ENCODE data around the gene TRPM3.

The TRPM3 gene

GRCh38 chr9:70816891-70817290, 304.5 kb downstream of the TRPM3 start:
- H3K36me3 ChIP-seq (ENCODE audit: insufficient read depth, low read length): no peaks in the 10 kb centered on the region
- no peak overlapping the region for H3K4me3 ChIP-seq (ENCODE audit: low read length)
- H3K4me2 ChIP-seq (ENCODE audit: low read length): no peak overlapping the region
- no peaks in the 10 kb centered on the region for H3K27me3 ChIP-seq (ENCODE audit: control insufficient read depth, insufficient read depth, low read length)
- no peaks in the 10 kb centered on the region for H3K9me3 ChIP-seq (replicated peaks; ENCODE audit: low read length)
- no peaks in the 10 kb centered on the region for H3K4me1 ChIP-seq (ENCODE audit: control insufficient read depth, insufficient read depth, low read length)
- no peak overlapping the region for H3K9ac ChIP-seq (ENCODE audit: low read depth, low read length)

GRCh38 chr9:70816316-70816715, 305.1 kb downstream of the TRPM3 start:
- Histone ChIP-seq H3K4me1 (ENCODE audit: control insufficient read depth, insufficient read depth, low read length) (no peaks in the 10 kb centered on the region), H3K4me2 (ENCODE audit: low read length) (no peak overlapping the region), H3K4me3 (ENCODE audit: low read length) (no peak overlapping the region), H3K27me3 (ENCODE audit: control insufficient read depth, insufficient read depth, low read length) (no peaks in the 10 kb centered on the region), H3K36me3 (ENCODE audit: insufficient read depth, low read length) (no peaks in the 10 kb centered on the region), H3K9me3 (replicated peaks; ENCODE audit: low read length) (no peaks in the 10 kb centered on the region), H3K9ac (ENCODE audit: low read depth, low read length) (no peak overlapping the region)

GRCh38 chr9:70814597-70814996, 306.8 kb downstream of the TRPM3 start:
- H3K4me3 ChIP-seq (ENCODE audit: low read length): no peak overlapping the region
- H3K36me3 ChIP-seq (ENCODE audit: insufficient read depth, low read length): no peaks in the 10 kb centered on the region
- H3K4me2 ChIP-seq (ENCODE audit: low read length): no peak overlapping the region
- no peaks in the 10 kb centered on the region for H3K4me1 ChIP-seq (ENCODE audit: control insufficient read depth, insufficient read depth, low read length)
- no peak overlapping the region for H3K9ac ChIP-seq (ENCODE audit: low read depth, low read length)
- no peaks in the 10 kb centered on the region for H3K9me3 ChIP-seq (replicated peaks; ENCODE audit: low read length)
- no peaks in the 10 kb centered on the region for H3K27me3 ChIP-seq (ENCODE audit: control insufficient read depth, insufficient read depth, low read length)

GRCh38 chr9:70813141-70813540, 308.3 kb downstream of the TRPM3 start:
- H3K36me3 ChIP-seq (ENCODE audit: insufficient read depth, low read length): no peaks in the 10 kb centered on the region
- H3K9me3 ChIP-seq (replicated peaks; ENCODE audit: low read length): no peaks in the 10 kb centered on the region
- no peaks in the 10 kb centered on the region for H3K27me3 ChIP-seq (ENCODE audit: control insufficient read depth, insufficient read depth, low read length)

GRCh38 chr9:70811638-70812037, 309.8 kb downstream of the TRPM3 start:
- Histone ChIP-seq H3K4me2 (ENCODE audit: low read length) (no peak overlapping the region), H3K9me3 (replicated peaks; ENCODE audit: low read length) (no peaks in the 10 kb centered on the region), H3K36me3 (ENCODE audit: insufficient read depth, low read length) (no peaks in the 10 kb centered on the region), H3K9ac (ENCODE audit: low read depth, low read length) (no peak overlapping the region), H3K4me3 (ENCODE audit: low read length) (no peak overlapping the region), H3K4me1 (ENCODE audit: control insufficient read depth, insufficient read depth, low read length) (no peaks in the 10 kb centered on the region), H3K27me3 (ENCODE audit: control insufficient read depth, insufficient read depth, low read length) (no peaks in the 10 kb centered on the region)

More at GRCh38 chr9:70813141-70813540, 308.3 kb downstream of the TRPM3 start:
- no peak overlapping the region for H3K9ac ChIP-seq (ENCODE audit: low read depth, low read length)
- H3K4me2 ChIP-seq (ENCODE audit: low read length): no peak overlapping the region
- no peaks in the 10 kb centered on the region for H3K4me1 ChIP-seq (ENCODE audit: control insufficient read depth, insufficient read depth, low read length)
- no peak overlapping the region for H3K4me3 ChIP-seq (ENCODE audit: low read length)

GRCh38 chr9:70806875-70807274, 314.5 kb downstream of the TRPM3 start:
- H3K27me3 ChIP-seq (ENCODE audit: control insufficient read depth, insufficient read depth, low read length): no peaks in the 10 kb centered on the region
- H3K36me3 ChIP-seq (ENCODE audit: insufficient read depth, low read length): no peaks in the 10 kb centered on the region
- H3K4me1 ChIP-seq (ENCODE audit: control insufficient read depth, insufficient read depth, low read length): peaks cover 5% of the 10 kb centered on the region
- H3K9me3 ChIP-seq (replicated peaks; ENCODE audit: low read length): no peaks in the 10 kb centered on the region
- no peak overlapping the region for H3K4me2 ChIP-seq (ENCODE audit: low read length)
- H3K9ac ChIP-seq (ENCODE audit: low read depth, low read length): no peak overlapping the region
- H3K4me3 ChIP-seq (ENCODE audit: low read length): no peak overlapping the region

GRCh38 chr9:70805949-70806348, 315.5 kb downstream of the TRPM3 start:
- Histone ChIP-seq H3K4me1 (ENCODE audit: control insufficient read depth, insufficient read depth, low read length) (peaks cover 12% of the 10 kb centered on the region), H3K36me3 (ENCODE audit: insufficient read depth, low read length) (no peaks in the 10 kb centered on the region), H3K4me2 (ENCODE audit: low read length) (no peak overlapping the region), H3K9ac (ENCODE audit: low read depth, low read length) (no peak overlapping the region), H3K9me3 (replicated peaks; ENCODE audit: low read length) (no peaks in the 10 kb centered on the region), H3K4me3 (ENCODE audit: low read length) (no peak overlapping the region), H3K27me3 (ENCODE audit: control insufficient read depth, insufficient read depth, low read length) (no peaks in the 10 kb centered on the region)

GRCh38 chr9:70802758-70803436, 318.5 kb downstream of the TRPM3 start:
- Histone ChIP-seq H3K4me1 (ENCODE audit: control insufficient read depth, insufficient read depth, low read length) (peaks cover 12% of the 10 kb centered on the region), H3K9ac (ENCODE audit: low read depth, low read length) (no peak overlapping the region), H3K36me3 (ENCODE audit: insufficient read depth, low read length) (no peaks in the 10 kb centered on the region), H3K4me2 (ENCODE audit: low read length) (no peak overlapping the region), H3K4me3 (ENCODE audit: low read length) (no peak overlapping the region), H3K27me3 (ENCODE audit: control insufficient read depth, insufficient read depth, low read length) (no peaks in the 10 kb centered on the region), H3K9me3 (replicated peaks; ENCODE audit: low read length) (no peaks in the 10 kb centered on the region)

GRCh38 chr9:70802206-70802605, 319.2 kb downstream of the TRPM3 start:
- Histone ChIP-seq H3K36me3 (ENCODE audit: insufficient read depth, low read length) (no peaks in the 10 kb centered on the region), H3K4me2 (ENCODE audit: low read length) (no peak overlapping the region), H3K4me3 (ENCODE audit: low read length) (no peak overlapping the region), H3K9ac (ENCODE audit: low read depth, low read length) (no peak overlapping the region), H3K4me1 (ENCODE audit: control insufficient read depth, insufficient read depth, low read length) (peaks cover 12% of the 10 kb centered on the region), H3K9me3 (replicated peaks; ENCODE audit: low read length) (no peaks in the 10 kb centered on the region), H3K27me3 (ENCODE audit: control insufficient read depth, insufficient read depth, low read length) (no peaks in the 10 kb centered on the region)

- H3K4me3 ChIP-seq (ENCODE audit: low read length): no peak overlapping the region
- no peaks in the 10 kb centered on the region for H3K36me3 ChIP-seq (ENCODE audit: insufficient read depth, low read length)
- no peaks in the 10 kb centered on the region for H3K9me3 ChIP-seq (replicated peaks; ENCODE audit: low read length)
- H3K4me1 ChIP-seq (ENCODE audit: control insufficient read depth, insufficient read depth, low read length): peaks cover 12% of the 10 kb centered on the region
- no peaks in the 10 kb centered on the region for H3K27me3 ChIP-seq (ENCODE audit: control insufficient read depth, insufficient read depth, low read length)
- no peak overlapping the region for H3K4me2 ChIP-seq (ENCODE audit: low read length)
- no peak overlapping the region for H3K9ac ChIP-seq (ENCODE audit: low read depth, low read length)
These were observed 320.1 kb downstream of the TRPM3 start for GRCh38 chr9:70801181-70801829.

GRCh38 chr9:70798018-70798417, 323.4 kb downstream of the TRPM3 start:
- H3K9ac ChIP-seq (ENCODE audit: low read depth, low read length): no peak overlapping the region
- H3K27me3 ChIP-seq (ENCODE audit: control insufficient read depth, insufficient read depth, low read length): no peaks in the 10 kb centered on the region
- no peaks in the 10 kb centered on the region for H3K36me3 ChIP-seq (ENCODE audit: insufficient read depth, low read length)
- no peak overlapping the region for H3K4me2 ChIP-seq (ENCODE audit: low read length)
- no peak overlapping the region for H3K4me3 ChIP-seq (ENCODE audit: low read length)
- no peaks in the 10 kb centered on the region for H3K9me3 ChIP-seq (replicated peaks; ENCODE audit: low read length)
- H3K4me1 ChIP-seq (ENCODE audit: control insufficient read depth, insufficient read depth, low read length): peaks cover 12% of the 10 kb centered on the region

GRCh38 chr9:70795841-70796240, 325.6 kb downstream of the TRPM3 start:
- H3K27me3 ChIP-seq (ENCODE audit: control insufficient read depth, insufficient read depth, low read length): no peaks in the 10 kb centered on the region
- H3K9ac ChIP-seq (ENCODE audit: low read depth, low read length): no peak overlapping the region
- H3K4me2 ChIP-seq (ENCODE audit: low read length): no peak overlapping the region
- no peaks in the 10 kb centered on the region for H3K9me3 ChIP-seq (replicated peaks; ENCODE audit: low read length)
- no peaks in the 10 kb centered on the region for H3K36me3 ChIP-seq (ENCODE audit: insufficient read depth, low read length)
- no peaks in the 10 kb centered on the region for H3K4me1 ChIP-seq (ENCODE audit: control insufficient read depth, insufficient read depth, low read length)
- no peak overlapping the region for H3K4me3 ChIP-seq (ENCODE audit: low read length)

Data from skeletal muscle satellite cell (primary cell).